Skin epidermis (tissue), 12 donors: ENCODE data around the gene INO80E.
A peak's percentile ranks its signal among the peaks of the same experiment; 100 is the strongest.
"Not testable (repeated sequence)": the region's sequence is repeated elsewhere in the genome, so short reads cannot be mapped to it uniquely, and the experiment has no call there.

ENCODE experiments used
- H3K27ac ChIP-seq, 21 experiments: fragments of 200-600 bp; sonication (generic) in 11 of 21; one replicate each; pipeline ENCODE4 v1.5.0; 2020; ENCODE audit warnings: mild to moderate bottlenecking in 3 of 21, inconsistent platforms in 2 of 21, moderate library complexity in 2 of 21
- H3K4me3 ChIP-seq, 7 experiments: fragments of 200-600 bp; sonication (generic) in 2 of 7; one replicate each; pipeline ENCODE4 v1.5.0; 2020; ENCODE audit warnings: inconsistent platforms in 2 of 7, mild to moderate bottlenecking in 2 of 7, moderate library complexity in 1 of 7

Gene INO80E

GRCh38 chr16:30025156-30025555 is 29.1 kb downstream of the INO80E start:
- Histone ChIP-seq H3K27ac (no peak overlapping the region), H3K4me3 (no peak overlapping the region)

DNA sequence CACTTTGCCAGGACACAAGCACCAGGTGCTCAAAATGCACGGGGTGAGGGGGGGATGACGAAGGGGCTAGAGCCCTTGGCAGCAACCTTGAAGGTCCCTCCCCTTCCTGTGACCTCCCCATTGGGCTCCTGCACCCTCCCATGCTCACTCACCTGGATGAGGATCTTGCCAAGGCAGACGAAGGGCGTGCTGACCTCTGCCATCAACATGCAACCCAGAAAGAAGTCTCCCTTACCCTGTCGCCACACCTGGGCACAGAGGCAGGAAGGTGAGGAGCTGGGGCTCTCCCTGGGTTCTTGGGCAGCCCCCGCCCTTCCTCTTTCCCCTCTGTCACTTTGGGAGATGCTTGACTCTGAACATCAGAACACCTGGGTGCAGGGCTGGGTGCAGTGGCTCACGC is 29.5 kb downstream of the INO80E start:
- no peak overlapping the region for H3K27ac ChIP-seq
- no peak overlapping the region for H3K4me3 ChIP-seq

GRCh38 chr16:30026449-30026848 is 30.4 kb downstream of the INO80E start:
- Histone ChIP-seq H3K27ac (no peak overlapping the region), H3K4me3 (no peak overlapping the region)

DNA sequence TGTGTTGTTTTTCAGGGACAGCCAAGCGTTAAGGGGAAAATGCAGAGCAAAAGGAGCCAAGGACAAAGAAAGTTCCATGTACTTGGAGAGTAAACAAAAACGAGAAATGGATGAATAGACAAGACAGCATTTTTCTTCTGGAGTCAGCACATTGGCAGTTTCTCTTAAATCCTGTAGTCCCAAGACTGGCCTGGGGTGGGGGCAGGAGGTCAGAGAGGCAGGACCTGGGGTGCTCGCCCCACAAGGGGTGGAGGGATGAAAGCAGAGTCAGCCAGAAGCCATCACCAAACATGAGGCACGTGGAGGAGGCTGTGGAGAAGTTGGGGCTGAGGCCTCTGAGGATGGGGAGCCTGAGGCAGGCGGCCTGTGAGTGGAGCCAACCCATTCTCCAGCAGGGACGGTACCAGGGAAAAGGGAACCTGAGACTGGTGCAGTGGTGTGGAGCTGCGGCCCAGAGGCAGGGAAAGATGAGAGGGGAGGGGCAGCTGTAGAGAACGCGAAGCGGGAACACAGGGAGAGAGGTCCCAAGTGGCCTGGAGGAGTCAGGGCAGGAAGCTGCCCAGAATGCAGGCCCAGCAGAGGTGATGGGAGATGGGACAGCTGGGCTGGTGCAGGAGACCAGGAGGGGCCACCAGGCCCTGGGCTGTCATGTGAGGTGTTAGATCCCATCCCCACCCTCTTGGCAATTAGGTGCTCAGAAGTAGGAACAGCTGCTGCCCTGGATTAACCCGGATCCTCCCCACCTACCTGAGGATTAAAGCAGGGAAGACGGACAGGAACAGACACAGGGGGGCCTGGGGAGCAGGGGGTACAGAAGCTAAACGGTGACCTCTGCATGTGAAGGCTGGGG is 31.8 kb downstream of the INO80E start:
- no peak overlapping the region for H3K4me3 ChIP-seq
- no peak overlapping the region for H3K27ac ChIP-seq

DNA sequence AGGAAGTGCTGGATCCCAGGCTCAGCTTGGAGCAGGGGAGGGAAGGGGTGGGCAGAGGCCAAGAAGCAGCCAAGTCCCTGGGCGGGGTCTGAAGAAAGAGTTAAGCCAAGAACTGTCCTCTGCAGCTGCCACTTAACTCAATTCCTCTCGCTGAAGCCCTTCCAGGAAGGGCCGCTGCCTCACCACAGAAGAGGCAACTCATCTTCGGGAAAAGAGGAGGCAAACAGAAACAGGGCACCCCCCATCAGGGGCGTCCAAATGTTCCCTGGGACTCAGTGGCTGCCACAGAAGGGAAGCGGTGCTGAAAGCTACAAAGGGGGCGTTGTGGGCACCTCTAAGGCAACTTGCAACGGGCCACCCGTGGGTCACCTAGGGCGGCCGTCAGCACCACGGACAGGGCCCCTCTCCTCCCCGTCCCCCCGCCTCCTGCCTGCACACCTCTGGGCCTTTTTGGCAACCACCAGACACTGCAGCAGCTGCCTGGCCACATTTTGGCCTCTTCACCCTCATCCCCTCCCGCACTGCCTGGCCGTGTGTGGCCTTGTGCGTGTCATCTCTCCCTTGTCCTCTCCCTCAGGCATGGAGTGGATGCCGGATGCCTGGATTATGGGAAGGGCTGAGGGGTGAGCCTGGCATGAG is 32.5 kb downstream of the INO80E start:
- H3K4me3 ChIP-seq: no peak overlapping the region
- H3K27ac ChIP-seq: no peak overlapping the region

- Histone ChIP-seq H3K27ac (no peak overlapping the region), H3K4me3 (no peak overlapping the region)
Measured at GRCh38 chr16:30030011-30030685, 34.1 kb downstream of the INO80E start.

DNA sequence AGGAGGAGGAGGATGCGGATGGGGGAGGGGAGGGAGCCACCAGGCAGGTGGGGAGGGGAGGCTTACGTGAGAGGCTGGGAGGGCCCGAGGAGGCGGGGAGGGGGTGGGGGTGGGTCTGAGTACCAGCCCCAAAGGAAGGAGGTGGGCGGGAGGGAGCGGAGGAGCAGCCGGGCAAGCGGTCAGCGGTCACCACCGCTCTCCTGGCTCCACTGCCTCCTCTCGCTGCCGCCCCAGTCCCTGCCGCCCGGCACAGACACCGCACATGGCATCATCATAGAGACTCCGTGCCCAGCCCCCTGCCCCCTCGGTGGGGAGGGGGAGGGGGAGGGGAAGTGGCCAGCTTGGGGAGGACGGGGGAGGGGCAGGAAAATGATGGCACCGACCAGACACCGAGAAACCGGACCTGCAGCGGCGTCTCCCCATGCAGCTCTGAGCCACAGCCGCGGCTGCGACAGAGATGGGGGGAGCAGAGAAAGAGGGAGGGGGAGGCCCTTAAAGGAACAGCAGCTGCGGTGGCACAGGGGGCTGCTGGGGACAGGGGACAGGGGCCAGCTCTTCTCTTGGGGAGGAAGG is 34.9 kb downstream of the INO80E start, which contains the start of gene TLCD3B:
TLCD3B (minus strand) TSS at position 431 of the 573 bp plus-strand sequence. CDS start 744 bp downstream, outside the sequence.
- Histone ChIP-seq H3K27ac (no peak within 1 kb of the TSS), H3K4me3 (no peak within 1 kb of the TSS)

- no peak overlapping the region for H3K27ac ChIP-seq
- H3K4me3 ChIP-seq: no peak overlapping the region
Measured at GRCh38 chr16:30031477-30031918, 35.5 kb downstream of the INO80E start.

- no peak overlapping the region for H3K4me3 ChIP-seq
- no peak overlapping the region for H3K27ac ChIP-seq
Measured at GRCh38 chr16:30032083-30032819, 36.2 kb downstream of the INO80E start.

DNA sequence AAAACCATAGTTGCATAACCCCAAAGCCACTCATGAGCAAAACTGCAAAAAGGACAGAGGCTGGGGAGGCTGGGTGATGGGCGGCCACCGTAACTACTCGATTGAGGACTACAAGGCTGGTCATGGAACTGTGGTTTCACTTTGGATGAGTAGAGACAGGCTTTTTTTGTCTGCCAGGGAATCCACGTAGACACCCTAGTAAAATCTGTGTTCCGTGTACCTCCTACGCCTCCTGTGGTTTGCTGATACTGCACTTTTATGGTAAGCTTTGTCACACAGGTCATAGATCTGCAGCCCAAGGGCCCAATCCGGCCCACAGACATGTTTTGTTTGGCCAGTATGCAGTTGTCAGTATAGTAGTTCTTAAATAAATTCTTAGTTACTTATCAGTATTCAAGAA is 37.2 kb downstream of the INO80E start:
- Histone ChIP-seq H3K4me3 (no peak overlapping the region), H3K27ac (no peak overlapping the region)

- no peak overlapping the region for H3K27ac ChIP-seq
- no peak overlapping the region for H3K4me3 ChIP-seq
Measured at GRCh38 chr16:30040221-30040620, 44.2 kb downstream of the INO80E start.

DNA sequence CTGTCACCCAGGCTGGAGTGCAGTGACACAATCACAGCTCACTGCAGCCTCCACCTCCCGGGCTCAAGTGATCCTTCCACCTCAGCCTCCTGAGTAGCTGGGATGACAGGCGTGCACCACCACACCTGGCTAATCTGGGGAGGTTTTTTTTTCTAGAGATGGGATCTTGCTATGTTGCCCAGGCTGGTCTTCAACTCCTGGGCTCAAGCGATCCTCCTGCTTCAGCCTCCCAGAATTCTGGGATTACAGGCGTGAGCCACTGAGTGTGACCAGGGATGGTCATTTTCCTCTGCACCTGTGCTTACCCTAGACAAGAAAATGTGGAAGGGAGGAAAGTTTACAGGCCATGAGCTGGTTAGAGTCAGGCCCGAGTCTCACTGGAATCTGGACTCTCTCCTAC is 44.6 kb downstream of the INO80E start:
- not testable (repeated sequence) for H3K27ac ChIP-seq, H3K4me3 ChIP-seq

GRCh38 chr16:30041841-30042240 is 45.8 kb downstream of the INO80E start:
- H3K27ac ChIP-seq: no peak overlapping the region
- H3K4me3 ChIP-seq: no peak overlapping the region

DNA sequence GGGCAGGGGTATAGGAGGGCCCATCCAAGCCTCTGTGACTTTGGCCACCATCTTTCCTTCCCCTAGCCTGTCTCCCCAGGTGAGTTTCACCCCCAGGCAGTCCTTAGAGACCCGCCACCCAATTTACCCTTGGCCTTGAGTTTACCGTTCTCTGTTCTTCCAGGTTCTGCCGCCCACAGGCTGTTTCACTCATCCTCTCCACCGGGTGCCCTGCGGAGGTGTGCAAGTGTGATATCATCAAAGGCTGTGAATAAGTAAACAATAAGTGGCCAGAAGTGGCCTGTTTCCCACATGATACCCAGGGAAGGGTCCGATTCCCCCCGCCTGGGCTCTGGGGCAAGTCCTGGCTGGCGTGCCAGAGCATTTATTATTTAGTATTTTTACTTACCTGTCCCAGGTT is 50.1 kb downstream of the INO80E start:
- no peak overlapping the region for H3K4me3 ChIP-seq
- H3K27ac ChIP-seq: no peak overlapping the region

DNA sequence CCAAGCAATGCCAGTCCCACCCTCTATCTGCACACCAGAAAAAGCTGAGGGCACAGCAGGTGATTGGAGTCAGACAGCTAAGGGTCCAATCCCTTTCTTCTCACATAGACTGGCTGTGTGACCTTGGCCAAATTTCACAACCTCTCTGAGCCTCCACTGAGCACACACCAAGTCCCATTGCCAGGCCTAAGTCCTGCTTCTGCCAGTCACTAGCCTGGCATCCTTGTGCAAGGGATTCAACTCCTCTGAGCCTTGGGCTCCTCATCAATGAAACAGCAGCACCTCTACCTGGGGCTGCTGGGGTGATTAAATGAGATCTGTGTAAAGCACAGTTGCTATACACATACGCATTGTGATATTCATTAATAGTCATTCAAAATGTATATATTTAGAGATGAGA is 50.5 kb downstream of the INO80E start:
- H3K4me3 ChIP-seq: no peak overlapping the region
- H3K27ac ChIP-seq: no peak overlapping the region

DNA sequence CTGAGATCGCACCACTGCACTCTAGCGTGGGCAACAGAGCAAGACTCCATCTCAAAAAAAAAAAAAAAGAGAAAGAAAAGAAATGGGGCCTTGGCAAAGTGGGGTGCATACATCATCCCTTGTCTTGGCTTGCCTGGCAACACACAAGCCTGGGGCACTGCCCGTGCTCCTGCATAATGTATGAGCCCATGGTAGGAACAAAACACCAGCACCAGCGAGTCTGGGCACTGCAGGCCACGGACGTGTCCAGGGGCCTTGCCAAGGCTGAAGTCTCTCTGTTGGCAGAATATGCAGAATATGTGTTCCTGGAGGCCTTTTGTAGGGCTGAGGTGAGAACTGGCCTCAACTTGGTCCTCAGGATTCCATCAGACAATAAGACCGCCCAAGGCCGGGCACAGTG is 53.8 kb downstream of the INO80E start:
- Histone ChIP-seq H3K4me3 (no peak overlapping the region), H3K27ac (peak overlapping the region in 1 of 21 experiments; percentile 17)

DNA sequence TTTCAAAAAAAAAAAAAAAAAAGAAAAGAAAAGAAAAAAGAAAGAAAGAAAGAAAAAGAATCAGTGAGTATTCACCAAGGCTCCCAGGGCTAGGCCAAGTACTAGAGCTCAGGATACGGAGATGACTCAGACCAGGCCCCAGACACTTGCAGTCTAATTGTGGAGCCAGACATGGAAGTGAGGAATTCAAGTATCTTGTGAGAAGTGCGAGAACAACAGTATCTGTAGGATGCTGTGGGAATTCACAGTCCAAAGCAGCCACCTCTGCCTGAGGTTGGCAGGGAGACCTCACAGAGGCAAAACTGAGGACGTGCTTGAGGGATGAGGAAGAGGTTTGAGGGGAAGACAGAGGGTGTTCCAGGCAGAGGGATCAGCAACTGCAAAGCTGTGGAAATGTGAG is 55.5 kb downstream of the INO80E start:
- Histone ChIP-seq H3K27ac (no peak overlapping the region), H3K4me3 (no peak overlapping the region)

- peak overlapping the region; percentile 41 to 81 (median 66) for H3K4me3 ChIP-seq
- H3K27ac ChIP-seq: peak overlapping the region in 17 of 21 experiments; percentile 12 to 80 (median 63)
Measured at GRCh38 chr16:30052671-30053372, 56.8 kb downstream of the INO80E start.
